Rectal smooth muscle tissue (tissue), 1 donor: Measurements from ENCODE around the gene KCNE3.

Source experiments
- H3K27ac ChIP-seq: one replicate; pipeline ENCODE4 v1.7.0; 2013; ENCODE audit warnings: low read depth, low read length, inconsistent platforms
- H3K27me3 ChIP-seq: one replicate; pipeline ENCODE4 v1.7.0; 2013; ENCODE audit warnings: low read length; ENCODE audit not compliant: control insufficient read depth, insufficient read depth
- H3K36me3 ChIP-seq: one replicate; pipeline ENCODE4 v1.7.0; 2013; ENCODE audit warnings: low read length; ENCODE audit not compliant: control insufficient read depth, insufficient read depth
- H3K4me1 ChIP-seq: one replicate; pipeline ENCODE4 v1.7.0; 2013; ENCODE audit warnings: low read length; ENCODE audit not compliant: control insufficient read depth, insufficient read depth
- H3K4me3 ChIP-seq: one replicate; pipeline ENCODE4 v1.7.0; 2013; ENCODE audit warnings: low read length
- H3K9ac ChIP-seq: one replicate; pipeline ENCODE4 v1.7.0; 2013; ENCODE audit warnings: low read length

KCNE3 gene

GRCh38 chr11:74485868-74486267 is 18.5 kb upstream of the KCNE3 start:
- Histone ChIP-seq H3K4me1 (no peaks in the 10 kb centered on the region), H3K9ac (no peak overlapping the region), H3K4me3 (no peak overlapping the region), H3K27ac (no peak overlapping the region), H3K27me3 (no peaks in the 10 kb centered on the region), H3K36me3 (no peaks in the 10 kb centered on the region)

GRCh38 chr11:74480688-74481417 is 13.5 kb upstream of the KCNE3 start:
- no peaks in the 10 kb centered on the region for H3K36me3 ChIP-seq
- H3K27me3 ChIP-seq = no peaks in the 10 kb centered on the region
- H3K4me1 ChIP-seq = no peaks in the 10 kb centered on the region
- H3K9ac ChIP-seq = no peak overlapping the region
- no peak overlapping the region for H3K4me3 ChIP-seq
- H3K27ac ChIP-seq = no peak overlapping the region

DNA sequence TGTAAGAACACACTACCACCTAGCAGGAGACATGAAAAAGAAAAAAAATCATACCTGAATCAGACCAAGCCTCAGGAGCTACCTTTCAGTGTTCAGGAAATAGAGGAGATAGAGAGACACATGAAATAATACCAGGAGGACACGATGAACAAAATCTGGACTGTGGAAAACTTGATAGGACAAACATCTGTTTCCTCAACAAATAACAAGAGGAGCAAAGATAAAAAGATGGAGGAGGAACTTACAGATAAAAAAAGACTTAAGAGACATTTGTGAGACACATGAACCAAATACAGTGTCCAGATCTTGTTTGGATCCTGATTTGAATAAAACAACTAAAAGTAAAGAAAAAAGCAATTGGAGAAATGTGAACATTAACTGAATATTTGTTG is 12.4 kb upstream of the KCNE3 start:
- Histone ChIP-seq H3K4me3 (no peak overlapping the region), H3K9ac (no peak overlapping the region), H3K27me3 (no peaks in the 10 kb centered on the region), H3K36me3 (no peaks in the 10 kb centered on the region), H3K27ac (no peak overlapping the region), H3K4me1 (no peaks in the 10 kb centered on the region)

- Histone ChIP-seq H3K4me1 (no peaks in the 10 kb centered on the region), H3K36me3 (no peaks in the 10 kb centered on the region), H3K4me3 (no peak overlapping the region), H3K27ac (no peak overlapping the region), H3K27me3 (no peaks in the 10 kb centered on the region), H3K9ac (no peak overlapping the region)
Measured at GRCh38 chr11:74478877-74479731, 11.8 kb upstream of the KCNE3 start.

DNA sequence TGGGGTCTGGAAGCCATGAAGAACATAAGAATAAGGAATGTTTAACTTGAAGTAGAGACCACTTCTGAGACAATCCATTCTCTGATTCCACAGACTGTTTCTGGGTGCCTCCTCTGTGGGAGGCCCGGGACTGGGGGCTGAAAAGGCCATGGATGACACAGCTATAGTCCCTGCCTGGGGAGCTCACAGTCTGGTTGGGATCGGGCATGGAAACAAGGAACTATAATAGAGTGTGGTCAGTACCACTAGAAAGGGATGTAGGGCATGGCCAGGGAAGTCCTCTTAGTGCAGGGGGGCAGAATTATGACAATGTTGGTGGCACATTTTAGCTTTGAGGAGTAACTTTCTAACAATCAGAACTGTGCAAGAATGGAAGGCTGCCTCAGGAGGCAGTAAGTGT is 9.2 kb upstream of the KCNE3 start:
- Histone ChIP-seq H3K9ac (no peak overlapping the region), H3K27ac (no peak overlapping the region), H3K36me3 (no peaks in the 10 kb centered on the region)

GRCh38 chr11:74474316-74474715 is 7.0 kb upstream of the KCNE3 start:
- no peaks in the 10 kb centered on the region for H3K36me3 ChIP-seq
- no peak overlapping the region for H3K9ac ChIP-seq
- no peak overlapping the region for H3K4me3 ChIP-seq
- no peak overlapping the region for H3K27ac ChIP-seq
- no peaks in the 10 kb centered on the region for H3K27me3 ChIP-seq
- H3K4me1 ChIP-seq = no peaks in the 10 kb centered on the region

More for the DNA sequence above, 9.2 kb upstream of the KCNE3 start:
- no peaks in the 10 kb centered on the region for H3K27me3 ChIP-seq
- no peak overlapping the region for H3K4me3 ChIP-seq
- no peaks in the 10 kb centered on the region for H3K4me1 ChIP-seq

GRCh38 chr11:74473382-74474173 is 6.2 kb upstream of the KCNE3 start:
- H3K4me3 ChIP-seq = no peak overlapping the region
- no peak overlapping the region for H3K9ac ChIP-seq
- no peaks in the 10 kb centered on the region for H3K27me3 ChIP-seq
- H3K36me3 ChIP-seq = no peaks in the 10 kb centered on the region
- no peak overlapping the region for H3K27ac ChIP-seq
- H3K4me1 ChIP-seq = no peaks in the 10 kb centered on the region

- no peaks in the 10 kb centered on the region for H3K27me3 ChIP-seq
- no peaks in the 10 kb centered on the region for H3K36me3 ChIP-seq
- H3K4me1 ChIP-seq = no peaks in the 10 kb centered on the region
- H3K27ac ChIP-seq = no peak overlapping the region
- no peak overlapping the region for H3K4me3 ChIP-seq
- no peak overlapping the region for H3K9ac ChIP-seq
Measured at GRCh38 chr11:74471668-74472429, 4.5 kb upstream of the KCNE3 start.

DNA sequence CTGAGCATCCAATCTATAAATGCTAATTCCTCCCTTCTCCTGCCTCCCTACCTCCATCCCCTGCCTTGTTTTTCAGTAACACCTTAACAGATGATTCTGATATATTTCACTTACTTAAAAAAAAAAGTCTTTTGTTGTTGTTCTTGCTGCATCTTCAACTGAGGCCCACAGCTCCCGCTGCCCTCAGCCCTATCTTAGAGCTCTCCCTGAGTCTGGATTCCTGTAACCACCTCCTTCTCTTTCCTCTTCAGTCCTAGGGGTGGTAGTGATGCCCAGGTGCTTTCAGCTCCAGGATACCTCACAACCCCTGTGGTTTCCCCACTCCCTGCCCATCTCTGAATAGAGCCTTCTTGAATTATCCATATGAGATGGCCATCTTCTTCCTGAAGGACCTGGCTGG is 3.7 kb upstream of the KCNE3 start:
- Histone ChIP-seq H3K27ac (no peak overlapping the region), H3K4me3 (no peak overlapping the region), H3K27me3 (no peaks in the 10 kb centered on the region), H3K36me3 (no peaks in the 10 kb centered on the region), H3K4me1 (no peaks in the 10 kb centered on the region), H3K9ac (no peak overlapping the region)

DNA sequence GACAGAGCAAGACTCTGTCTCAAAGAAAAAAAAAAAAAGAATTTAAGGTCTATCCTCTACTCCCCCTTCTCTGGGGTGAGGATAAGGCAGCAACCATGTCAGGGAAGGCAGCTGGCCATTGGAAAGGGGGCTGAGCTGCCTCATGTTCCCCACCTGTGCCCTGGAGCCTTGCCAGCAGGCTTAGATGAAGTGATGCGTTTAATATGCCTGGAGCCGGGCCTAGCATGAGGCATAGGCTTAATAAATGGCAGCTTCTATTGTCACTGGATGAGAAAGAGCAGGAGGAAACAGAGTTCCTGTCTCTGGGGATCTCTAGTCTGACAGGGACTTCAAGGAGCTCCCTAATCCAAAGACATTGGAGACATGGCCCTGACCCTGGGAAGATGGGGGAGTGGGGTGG is 3.2 kb upstream of the KCNE3 start:
- Histone ChIP-seq H3K36me3 (no peaks in the 10 kb centered on the region), H3K27ac (no peak overlapping the region), H3K27me3 (no peaks in the 10 kb centered on the region), H3K4me1 (no peaks in the 10 kb centered on the region), H3K9ac (no peak overlapping the region), H3K4me3 (no peak overlapping the region)

- H3K4me3 ChIP-seq = no peak overlapping the region
- H3K9ac ChIP-seq = no peak overlapping the region
- no peaks in the 10 kb centered on the region for H3K36me3 ChIP-seq
- H3K4me1 ChIP-seq = no peaks in the 10 kb centered on the region
- H3K27ac ChIP-seq = no peak overlapping the region
- no peaks in the 10 kb centered on the region for H3K27me3 ChIP-seq
Measured at GRCh38 chr11:74468936-74469335, 1.6 kb upstream of the KCNE3 start.

GRCh38 chr11:74468521-74468920 is 1.2 kb upstream of the KCNE3 start:
- Histone ChIP-seq H3K36me3 (no peaks in the 10 kb centered on the region), H3K27me3 (no peaks in the 10 kb centered on the region), H3K4me3 (no peak overlapping the region), H3K27ac (no peak overlapping the region), H3K9ac (no peak overlapping the region), H3K4me1 (no peaks in the 10 kb centered on the region)
